HG02840 (cell line): ENCODE data around the gene STAP2.
"Not testable (repeated sequence)": the region's sequence is repeated elsewhere in the genome, so short reads cannot be mapped to it uniquely, and the experiment has no call there.

Experiments used
- ATAC-seq: cut with Tn5 transposase; IDR thresholded peaks from one replicate; pipeline ENCODE4 v1.9.1; 2021; ENCODE audit warnings: mild to moderate bottlenecking, moderate library complexity, moderate number of reproducible peaks; ENCODE audit not compliant: unreplicated experiment, low FRiP score

STAP2 gene

DNA sequence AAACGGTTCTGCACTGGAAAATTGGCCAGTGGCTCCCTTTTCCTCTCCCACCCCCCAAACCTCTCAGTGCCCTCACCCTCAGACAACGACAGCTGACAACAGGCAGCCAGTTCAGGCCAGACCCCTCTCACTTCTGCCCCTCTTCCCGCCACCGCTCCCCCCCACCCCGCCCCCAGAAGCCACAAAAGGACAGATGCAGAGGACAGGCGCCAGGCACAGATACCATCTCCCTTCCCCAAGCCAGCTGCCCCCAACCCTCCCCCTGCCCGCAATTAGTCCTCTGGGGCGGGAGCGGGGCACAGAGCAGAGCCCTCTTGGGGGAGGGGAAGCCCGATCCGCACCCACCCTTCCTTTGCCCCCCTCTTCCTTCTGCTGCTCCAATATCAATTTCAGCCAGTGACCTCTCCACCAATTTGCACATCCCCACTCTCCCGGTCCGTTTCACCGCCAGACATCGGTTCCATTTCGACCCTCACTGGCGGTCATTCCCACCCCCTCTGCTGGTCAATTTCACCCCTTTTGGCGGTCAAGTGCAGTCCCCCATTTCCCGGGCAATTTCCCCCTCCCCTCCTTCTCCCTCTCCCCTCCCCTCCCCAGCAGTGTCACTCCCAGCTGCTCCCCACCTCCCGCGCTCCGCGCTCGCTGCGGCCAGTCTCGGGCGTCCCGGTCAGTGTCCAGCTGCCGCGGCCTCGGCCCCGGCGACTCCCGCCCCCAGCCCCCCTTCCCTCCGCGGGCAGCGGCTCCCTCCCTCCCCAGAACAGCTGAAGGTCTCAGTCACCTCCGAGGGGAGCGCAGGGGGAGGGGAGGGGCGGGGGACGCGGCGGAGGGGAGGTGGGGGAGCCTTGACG, 60.0 kb downstream of the STAP2 start, which contains the start of gene SHD:
TSS of gene SHD (plus strand) at position 848 of the 848 bp plus-strand sequence. CDS start 798 bp downstream, outside the sequence.
- no peak for ATAC-seq

DNA sequence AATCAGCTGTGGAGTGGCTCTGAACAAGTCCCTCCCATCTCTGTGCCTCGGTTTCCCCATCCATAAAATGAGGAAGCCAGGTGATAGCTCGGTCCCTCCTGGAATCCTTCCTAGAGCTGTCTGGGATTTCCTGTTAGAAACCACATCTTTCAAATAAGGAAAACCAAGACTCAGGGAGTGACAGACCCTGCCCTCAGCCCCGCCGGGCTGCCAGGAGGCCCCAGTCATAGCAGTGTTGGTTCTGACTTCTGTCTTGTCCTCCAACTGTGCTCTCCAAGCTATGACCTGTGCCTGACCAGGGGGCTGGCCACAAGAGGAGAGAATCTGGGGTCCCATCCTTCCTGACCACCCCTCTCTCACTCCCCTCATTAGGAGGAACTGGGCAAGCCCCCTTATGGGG, 60.6 kb downstream of the STAP2 start:
- ATAC-seq = no peak

DNA sequence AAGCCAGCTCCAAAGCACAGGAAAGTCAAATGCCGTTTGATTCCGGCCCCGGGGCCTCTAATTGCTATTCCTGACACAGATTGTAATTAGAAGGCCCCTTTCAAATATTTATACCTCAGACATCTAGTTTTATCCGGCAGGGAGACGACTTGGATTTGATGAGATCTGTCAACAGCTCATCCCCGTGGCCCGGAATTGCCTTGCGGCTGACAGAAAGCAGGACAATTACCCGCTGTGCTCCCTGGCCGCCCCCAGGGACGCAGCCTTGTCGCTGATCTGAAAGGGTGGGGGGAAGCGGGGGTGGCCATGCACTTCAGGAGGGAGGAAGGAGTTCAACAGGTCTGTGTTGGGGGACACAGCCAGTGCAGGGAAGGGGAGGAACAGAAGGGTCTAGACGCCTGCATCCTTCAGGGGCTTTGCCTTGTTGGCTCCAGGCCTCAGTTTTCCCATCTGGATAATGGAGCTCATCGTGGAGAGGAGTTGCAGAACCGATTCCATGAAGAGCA, 61.4 kb downstream of the STAP2 start:
- no peak for ATAC-seq

DNA sequence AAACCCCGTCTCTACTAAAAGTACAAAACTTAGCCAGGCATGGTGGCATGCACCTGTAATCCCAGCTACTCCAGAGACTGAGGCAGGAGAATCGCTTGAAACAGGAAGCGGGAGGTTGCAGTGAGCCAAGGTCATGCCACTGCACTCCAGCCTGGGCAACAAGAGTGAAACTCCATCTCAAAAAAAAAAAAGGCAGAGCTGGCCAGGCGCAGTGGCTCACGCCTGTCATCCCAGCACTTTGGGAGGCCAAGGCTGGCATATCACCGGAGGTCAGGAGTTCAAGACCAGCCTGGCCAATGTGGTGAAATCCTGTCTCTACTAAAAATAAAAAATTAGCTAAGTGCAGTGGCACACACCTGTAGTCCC, 64.3 kb downstream of the STAP2 start:
- ATAC-seq = not testable (repeated sequence)
